SK-N-SH treated with all-trans-retinoic acid at 6 μM for 48 hours (cell line): ENCODE results near the gene HOXD11.
A peak's percentile ranks its signal among the peaks of the same experiment; 100 is the strongest.

ENCODE experiments used
- ATAC-seq: fragments of 200-7000 bp; cut with Tn5 transposase; 3 replicates; pipeline ENCODE4 v1.9.1; 2020; ENCODE audit warnings: mild to moderate bottlenecking, moderate library complexity
- ARNTL ChIP-seq: fragments of 450-650 bp; formaldehyde crosslinking; IDR thresholded peaks from 2 replicates; pipeline ENCODE4 v1.5.0; 2020; ENCODE audit warnings: low read depth, mild to moderate bottlenecking, moderate library complexity, borderline replicate concordance
- BACH2 ChIP-seq: fragments of 250-450 bp; sonication (Bioruptor Pico); IDR thresholded peaks from 2 replicates; pipeline ENCODE4 v1.9.0; 2021; ENCODE audit warnings: mild to moderate bottlenecking, borderline replicate concordance
- ESRRG ChIP-seq: fragments of 250-450 bp; sonication (Bioruptor Pico); IDR thresholded peaks from 2 replicates; pipeline ENCODE4 v1.6.1; 2021; ENCODE audit warnings: mild to moderate bottlenecking
- OSR1 ChIP-seq: fragments of 250-450 bp; sonication (Bioruptor Pico); IDR thresholded peaks from 2 replicates; pipeline ENCODE4 v1.8.0; 2022; ENCODE audit warnings: moderate library complexity, mild to moderate bottlenecking, inconsistent platforms
- RARB ChIP-seq: fragments of 250-450 bp; sonication (Bioruptor Pico); IDR thresholded peaks from 2 replicates; pipeline ENCODE4 v1.8.0; 2021; ENCODE audit warnings: mild to moderate bottlenecking, moderate library complexity
- SNAI2 ChIP-seq: fragments of 250-450 bp; sonication (Bioruptor Pico); IDR thresholded peaks from 2 replicates; pipeline ENCODE4 v1.5.0; 2020; ENCODE audit warnings: mild to moderate bottlenecking, moderate library complexity
- TCF4 ChIP-seq: fragments of 250-450 bp; sonication (Bioruptor Pico); IDR thresholded peaks from 2 replicates; pipeline ENCODE4 v1.8.0; 2021; ENCODE audit warnings: mild to moderate bottlenecking, moderate library complexity, borderline replicate concordance
- TOX ChIP-seq: fragments of 250-450 bp; sonication (Bioruptor Pico); IDR thresholded peaks from 2 replicates; pipeline ENCODE4 v1.8.0; 2021; ENCODE audit warnings: mild to moderate bottlenecking, moderate library complexity, borderline replicate concordance
- ZC3H10 ChIP-seq: fragments of 250-450 bp; sonication (Bioruptor Pico); IDR thresholded peaks from 2 replicates; pipeline ENCODE4 v1.5.1; 2021; ENCODE audit warnings: mild to moderate bottlenecking, moderate library complexity
- ZFP3 ChIP-seq: fragments of 250-450 bp; sonication (Bioruptor Pico); IDR thresholded peaks from 2 replicates; pipeline ENCODE4 v1.5.0; 2020; ENCODE audit warnings: mild to moderate bottlenecking, moderate library complexity
- ZNF565 ChIP-seq: fragments of 450-650 bp; formaldehyde crosslinking; conservative IDR thresholded peaks from 2 replicates; pipeline ENCODE4 v1.5.0; 2020; ENCODE audit warnings: low read depth, mild to moderate bottlenecking, moderate library complexity
- ZNF70 ChIP-seq: fragments of 450-650 bp; formaldehyde crosslinking; IDR thresholded peaks from 2 replicates; pipeline ENCODE4 v1.5.0; 2020; ENCODE audit warnings: mild to moderate bottlenecking, moderate library complexity
- TF ChIP-seq, protein P1 (sequence below): fragments of 250-450 bp; sonication (Bioruptor Pico); IDR thresholded peaks from 2 replicates; pipeline ENCODE4 v1.5.1; 2020; ENCODE audit warnings: low read depth, mild to moderate bottlenecking, moderate library complexity
- TF ChIP-seq, protein P2 (sequence below): fragments of 250-450 bp; sonication (Bioruptor Pico); IDR thresholded peaks from 2 replicates; pipeline ENCODE4 v1.5.0; 2020; ENCODE audit warnings: mild to moderate bottlenecking, moderate library complexity
- TF ChIP-seq, protein P3 (sequence below): fragments of 250-450 bp; sonication (Bioruptor Pico); IDR thresholded peaks from 2 replicates; pipeline ENCODE4 v1.8.0; 2020; ENCODE audit warnings: mild to moderate bottlenecking, moderate library complexity, borderline replicate concordance
- TF ChIP-seq, protein P4 (sequence below): fragments of 250-450 bp; sonication (Bioruptor Pico); IDR thresholded peaks from 2 replicates; pipeline ENCODE4 v1.8.0; 2021; ENCODE audit warnings: low read depth, mild to moderate bottlenecking, moderate library complexity, borderline replicate concordance

The HOXD11 gene

DNA sequence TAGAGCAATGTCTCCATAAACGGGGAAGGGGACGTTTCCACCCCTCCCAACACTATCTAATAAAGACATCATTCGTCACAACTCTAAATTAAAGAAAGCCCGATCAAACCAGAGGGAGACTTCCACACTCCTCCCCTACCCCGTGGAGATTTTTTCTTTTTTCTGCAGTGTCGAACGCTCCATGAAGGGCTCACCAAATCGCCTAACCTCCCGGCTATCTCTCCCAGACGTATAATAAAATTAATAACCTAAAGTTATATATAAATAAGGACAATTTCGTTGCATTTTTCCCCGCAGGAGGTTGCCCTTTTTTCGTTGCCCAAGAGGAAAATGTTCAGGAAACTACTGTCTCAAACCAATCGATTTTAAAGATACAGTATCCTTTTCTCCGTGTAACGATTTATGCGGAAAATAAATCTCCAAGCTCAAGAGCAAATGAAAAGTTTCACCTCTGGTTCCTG lies 25.7 kb upstream of the HOXD11 start:
- no peak for ATAC-seq
- no peak for TF ChIP-seq ARNTL (CRISPR knock-in tag)
- TF ChIP-seq, protein P1, sequence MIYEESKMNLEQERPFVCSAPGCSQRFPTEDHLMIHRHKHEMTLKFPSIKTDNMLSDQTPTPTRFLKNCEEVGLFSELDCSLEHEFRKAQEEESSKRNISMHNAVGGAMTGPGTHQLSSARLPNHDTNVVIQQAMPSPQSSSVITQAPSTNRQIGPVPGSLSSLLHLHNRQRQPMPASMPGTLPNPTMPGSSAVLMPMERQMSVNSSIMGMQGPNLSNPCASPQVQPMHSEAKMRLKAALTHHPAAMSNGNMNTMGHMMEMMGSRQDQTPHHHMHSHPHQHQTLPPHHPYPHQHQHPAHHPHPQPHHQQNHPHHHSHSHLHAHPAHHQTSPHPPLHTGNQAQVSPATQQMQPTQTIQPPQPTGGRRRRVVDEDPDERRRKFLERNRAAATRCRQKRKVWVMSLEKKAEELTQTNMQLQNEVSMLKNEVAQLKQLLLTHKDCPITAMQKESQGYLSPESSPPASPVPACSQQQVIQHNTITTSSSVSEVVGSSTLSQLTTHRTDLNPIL, result no peak
- TF ChIP-seq ZC3H10 (CRISPR knock-in tag), result no peak
- no peak for TF ChIP-seq ESRRG (CRISPR knock-in tag)
- TF ChIP-seq, protein P2, sequence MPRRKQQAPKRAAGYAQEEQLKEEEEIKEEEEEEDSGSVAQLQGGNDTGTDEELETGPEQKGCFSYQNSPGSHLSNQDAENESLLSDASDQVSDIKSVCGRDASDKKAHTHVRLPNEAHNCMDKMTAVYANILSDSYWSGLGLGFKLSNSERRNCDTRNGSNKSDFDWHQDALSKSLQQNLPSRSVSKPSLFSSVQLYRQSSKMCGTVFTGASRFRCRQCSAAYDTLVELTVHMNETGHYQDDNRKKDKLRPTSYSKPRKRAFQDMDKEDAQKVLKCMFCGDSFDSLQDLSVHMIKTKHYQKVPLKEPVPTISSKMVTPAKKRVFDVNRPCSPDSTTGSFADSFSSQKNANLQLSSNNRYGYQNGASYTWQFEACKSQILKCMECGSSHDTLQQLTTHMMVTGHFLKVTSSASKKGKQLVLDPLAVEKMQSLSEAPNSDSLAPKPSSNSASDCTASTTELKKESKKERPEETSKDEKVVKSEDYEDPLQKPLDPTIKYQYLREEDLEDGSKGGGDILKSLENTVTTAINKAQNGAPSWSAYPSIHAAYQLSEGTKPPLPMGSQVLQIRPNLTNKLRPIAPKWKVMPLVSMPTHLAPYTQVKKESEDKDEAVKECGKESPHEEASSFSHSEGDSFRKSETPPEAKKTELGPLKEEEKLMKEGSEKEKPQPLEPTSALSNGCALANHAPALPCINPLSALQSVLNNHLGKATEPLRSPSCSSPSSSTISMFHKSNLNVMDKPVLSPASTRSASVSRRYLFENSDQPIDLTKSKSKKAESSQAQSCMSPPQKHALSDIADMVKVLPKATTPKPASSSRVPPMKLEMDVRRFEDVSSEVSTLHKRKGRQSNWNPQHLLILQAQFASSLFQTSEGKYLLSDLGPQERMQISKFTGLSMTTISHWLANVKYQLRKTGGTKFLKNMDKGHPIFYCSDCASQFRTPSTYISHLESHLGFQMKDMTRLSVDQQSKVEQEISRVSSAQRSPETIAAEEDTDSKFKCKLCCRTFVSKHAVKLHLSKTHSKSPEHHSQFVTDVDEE (CRISPR knock-in tag), result no peak
- no peak for TF ChIP-seq OSR1 (CRISPR knock-in tag)
- TF ChIP-seq RARB, result no peak
- no peak for TF ChIP-seq ZFP3 (CRISPR knock-in tag)
- no peak for TF ChIP-seq BACH2 (CRISPR knock-in tag)
- TF ChIP-seq TCF4 (CRISPR knock-in tag), result no peak
- no peak for TF ChIP-seq TOX (CRISPR knock-in tag)

DNA sequence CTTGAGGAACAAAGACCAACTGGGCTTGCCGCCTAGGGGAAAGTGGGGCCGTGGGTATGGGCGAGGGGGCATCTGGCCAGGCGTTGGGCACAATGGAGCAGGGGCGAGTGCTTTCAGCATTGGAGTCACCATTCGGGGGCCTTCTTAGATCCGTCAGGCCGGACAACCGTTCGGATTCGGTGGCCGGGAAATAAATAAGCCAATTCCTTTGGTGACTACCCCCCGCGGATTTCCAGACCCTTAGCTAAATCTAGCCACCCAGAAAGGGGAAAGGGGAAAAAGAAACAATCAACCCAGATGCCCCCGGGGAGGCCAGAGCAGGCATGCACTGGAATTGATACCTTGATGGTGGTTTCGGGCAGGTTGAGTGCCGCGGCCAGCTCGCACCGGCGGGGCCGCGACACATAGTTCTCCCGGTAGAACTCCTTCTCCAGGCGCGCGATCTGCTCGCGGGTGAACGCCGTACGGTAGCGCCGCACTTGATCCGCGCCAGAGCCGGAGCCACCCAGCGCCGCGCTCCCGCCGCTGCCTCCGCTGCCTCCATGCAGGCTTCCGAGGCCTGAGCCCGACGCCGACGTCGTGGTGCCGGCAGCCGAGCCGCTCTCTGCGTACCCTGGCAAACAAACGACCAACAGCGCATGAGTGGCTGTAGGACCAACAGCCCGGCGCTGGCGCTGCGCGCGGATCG lies 25.1 kb upstream of the HOXD11 start:
- TF ChIP-seq ZNF70 (CRISPR knock-in tag) (no peak), BACH2 (CRISPR knock-in tag) (no peak), OSR1 (CRISPR knock-in tag) (no peak), ZFP3 (CRISPR knock-in tag) (no peak), ZNF565 (CRISPR knock-in tag) (no peak)
- TF ChIP-seq, protein P1, result no peak
- TF ChIP-seq, protein P3, sequence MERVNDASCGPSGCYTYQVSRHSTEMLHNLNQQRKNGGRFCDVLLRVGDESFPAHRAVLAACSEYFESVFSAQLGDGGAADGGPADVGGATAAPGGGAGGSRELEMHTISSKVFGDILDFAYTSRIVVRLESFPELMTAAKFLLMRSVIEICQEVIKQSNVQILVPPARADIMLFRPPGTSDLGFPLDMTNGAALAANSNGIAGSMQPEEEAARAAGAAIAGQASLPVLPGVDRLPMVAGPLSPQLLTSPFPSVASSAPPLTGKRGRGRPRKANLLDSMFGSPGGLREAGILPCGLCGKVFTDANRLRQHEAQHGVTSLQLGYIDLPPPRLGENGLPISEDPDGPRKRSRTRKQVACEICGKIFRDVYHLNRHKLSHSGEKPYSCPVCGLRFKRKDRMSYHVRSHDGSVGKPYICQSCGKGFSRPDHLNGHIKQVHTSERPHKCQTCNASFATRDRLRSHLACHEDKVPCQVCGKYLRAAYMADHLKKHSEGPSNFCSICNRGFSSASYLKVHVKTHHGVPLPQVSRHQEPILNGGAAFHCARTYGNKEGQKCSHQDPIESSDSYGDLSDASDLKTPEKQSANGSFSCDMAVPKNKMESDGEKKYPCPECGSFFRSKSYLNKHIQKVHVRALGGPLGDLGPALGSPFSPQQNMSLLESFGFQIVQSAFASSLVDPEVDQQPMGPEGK (CRISPR knock-in tag), result no peak
- TF ChIP-seq, protein P2 (CRISPR knock-in tag), result no peak
- TF ChIP-seq, protein P4, sequence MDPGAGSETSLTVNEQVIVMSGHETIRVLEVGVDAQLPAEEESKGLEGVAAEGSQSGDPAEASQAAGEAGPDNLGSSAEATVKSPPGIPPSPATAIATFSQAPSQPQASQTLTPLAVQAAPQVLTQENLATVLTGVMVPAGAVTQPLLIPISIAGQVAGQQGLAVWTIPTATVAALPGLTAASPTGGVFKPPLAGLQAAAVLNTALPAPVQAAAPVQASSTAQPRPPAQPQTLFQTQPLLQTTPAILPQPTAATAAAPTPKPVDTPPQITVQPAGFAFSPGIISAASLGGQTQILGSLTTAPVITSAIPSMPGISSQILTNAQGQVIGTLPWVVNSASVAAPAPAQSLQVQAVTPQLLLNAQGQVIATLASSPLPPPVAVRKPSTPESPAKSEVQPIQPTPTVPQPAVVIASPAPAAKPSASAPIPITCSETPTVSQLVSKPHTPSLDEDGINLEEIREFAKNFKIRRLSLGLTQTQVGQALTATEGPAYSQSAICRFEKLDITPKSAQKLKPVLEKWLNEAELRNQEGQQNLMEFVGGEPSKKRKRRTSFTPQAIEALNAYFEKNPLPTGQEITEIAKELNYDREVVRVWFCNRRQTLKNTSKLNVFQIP (CRISPR knock-in tag), result no peak

DNA sequence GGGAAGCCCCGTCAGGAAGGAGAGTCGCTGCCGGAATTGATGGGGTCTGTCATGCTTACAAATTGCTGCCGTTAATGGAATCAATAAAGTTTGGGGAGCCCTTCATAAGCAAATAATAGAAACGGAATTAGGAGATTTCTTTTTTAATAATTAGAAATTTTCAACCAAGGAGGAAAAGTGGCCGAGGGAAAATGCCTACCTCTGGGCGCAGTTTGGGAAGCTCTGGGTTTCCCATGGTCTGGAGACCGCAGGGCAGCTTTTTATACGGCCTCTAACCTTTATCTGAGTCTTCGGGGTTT lies 24.6 kb upstream of the HOXD11 start:
- TF ChIP-seq TOX (CRISPR knock-in tag) (no peak), RARB (no peak), SNAI2 (CRISPR knock-in tag) (no peak)
- TF ChIP-seq, protein P1, result no peak
- TF ChIP-seq, all 23 proteins: peak for 0

More for the DNA sequence above, 25.1 kb upstream of the HOXD11 start:
- ATAC-seq, result peak; percentile 9

More for the DNA sequence above, 24.6 kb upstream of the HOXD11 start:
- no peak for ATAC-seq
